Stimulated activated CD4-positive, alpha-beta T cell treated with anti-CD3 and anti-CD28 coated beads, Interleukin-4, amount 100 ng/mL, for 1 hour (primary cell): ENCODE data around the gene GRK1.
"Not testable (repeated sequence)": the region's sequence is repeated elsewhere in the genome, so short reads cannot be mapped to it uniquely, and the experiment has no call there.

Source experiments
- DNase-seq: peaks from one replicate; pipeline ENCODE4 v3.0.0-alpha.2; 2020

GRK1 gene

DNA sequence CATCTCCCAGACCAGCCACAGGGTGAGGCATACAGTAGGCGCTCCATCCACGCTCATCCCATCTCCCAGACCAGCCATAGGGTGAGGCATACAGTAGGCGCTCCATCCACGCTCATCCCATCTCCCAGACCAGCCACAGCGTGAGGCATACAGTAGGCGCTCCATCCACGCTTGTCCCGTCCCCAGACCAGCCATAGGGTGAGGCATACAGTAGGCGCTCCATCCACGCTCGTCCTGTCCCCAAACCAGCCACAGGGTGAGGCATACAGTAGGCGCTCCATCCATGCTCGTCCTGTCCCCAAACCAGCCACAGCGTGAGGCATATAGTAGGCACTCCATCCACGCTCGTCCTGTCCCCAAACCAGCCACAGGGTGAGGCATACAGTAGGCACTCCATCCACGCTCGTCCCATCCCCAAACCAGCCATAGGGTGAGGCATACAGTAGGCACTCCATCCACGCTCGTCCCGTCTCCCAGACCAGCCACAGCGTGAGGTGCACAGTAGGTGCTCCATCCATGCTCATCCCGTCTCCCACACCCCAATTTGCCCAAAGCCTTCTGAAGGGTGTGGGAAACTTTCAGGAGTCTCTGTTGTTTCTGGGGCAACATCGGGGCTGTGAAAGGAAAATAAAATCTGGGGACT is 78.6 kb downstream of the GRK1 start:
- DNase-seq, result not testable (repeated sequence)

DNA sequence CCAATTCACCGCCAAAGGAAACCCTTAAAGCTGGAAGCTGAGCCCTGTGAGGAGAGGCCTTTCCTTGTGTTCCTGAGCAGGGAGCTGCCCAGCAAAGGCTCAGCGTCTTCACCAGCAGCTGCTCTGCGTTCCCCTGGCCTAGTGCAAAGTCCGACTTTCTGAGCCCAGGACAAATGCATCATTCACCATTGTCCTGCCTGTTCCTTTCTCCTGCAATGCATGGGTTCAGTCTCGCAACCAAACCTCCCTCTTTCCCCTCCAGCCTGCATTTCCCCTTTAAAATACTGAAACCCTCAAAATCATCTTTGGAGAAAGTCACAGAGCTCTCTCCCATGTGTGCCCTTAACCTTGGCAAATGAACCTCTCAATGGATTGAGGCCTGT is 79.1 kb downstream of the GRK1 start:
- DNase-seq, result no peak

DNA sequence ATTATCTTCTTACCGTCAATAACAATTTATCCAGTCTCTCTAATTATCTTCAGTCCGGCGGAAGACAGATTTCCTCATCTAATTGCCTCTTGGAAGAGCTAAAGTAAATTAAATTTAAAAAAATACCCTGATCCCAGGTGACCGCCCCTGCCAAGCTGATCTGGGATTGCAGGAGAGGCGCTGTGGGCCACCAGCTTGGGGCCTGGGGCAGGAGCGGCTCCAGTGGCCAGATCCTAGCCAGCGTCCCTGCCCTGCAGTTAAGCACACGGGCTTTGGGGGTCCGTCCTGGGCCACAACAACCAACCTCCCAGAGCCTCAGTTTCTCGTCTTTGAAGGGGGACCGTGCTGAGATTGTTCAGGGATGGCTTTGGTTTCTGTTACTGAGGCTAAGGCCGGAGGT is 79.7 kb downstream of the GRK1 start:
- DNase-seq, result no peak

DNA sequence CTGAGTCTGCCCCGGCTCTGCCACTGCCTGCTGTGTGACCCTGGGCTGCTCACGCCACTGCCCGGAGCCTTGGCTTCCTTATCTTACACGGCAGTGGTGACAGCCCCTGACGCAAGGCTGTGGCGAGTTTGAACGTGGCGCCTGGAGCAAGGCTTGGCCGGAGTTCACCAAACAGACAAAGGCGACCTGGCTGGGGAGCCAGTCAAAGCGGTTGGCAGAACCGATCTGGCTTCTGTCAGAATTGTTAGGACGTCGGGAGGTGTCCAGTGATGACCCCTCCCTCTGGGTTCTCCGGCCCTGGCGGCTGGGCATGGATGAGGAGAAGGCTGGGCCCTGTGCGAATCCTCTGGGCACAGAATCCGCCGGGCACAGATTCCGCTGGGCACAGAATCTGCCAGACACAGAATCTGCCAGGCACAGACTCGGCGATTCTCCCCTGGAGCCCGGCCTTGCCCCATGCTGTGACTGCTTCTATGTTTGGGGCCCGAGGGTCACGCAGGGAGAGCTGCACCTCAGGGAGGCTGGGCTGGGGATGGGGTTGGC is 80.3 kb downstream of the GRK1 start:
- no peak for DNase-seq

DNA sequence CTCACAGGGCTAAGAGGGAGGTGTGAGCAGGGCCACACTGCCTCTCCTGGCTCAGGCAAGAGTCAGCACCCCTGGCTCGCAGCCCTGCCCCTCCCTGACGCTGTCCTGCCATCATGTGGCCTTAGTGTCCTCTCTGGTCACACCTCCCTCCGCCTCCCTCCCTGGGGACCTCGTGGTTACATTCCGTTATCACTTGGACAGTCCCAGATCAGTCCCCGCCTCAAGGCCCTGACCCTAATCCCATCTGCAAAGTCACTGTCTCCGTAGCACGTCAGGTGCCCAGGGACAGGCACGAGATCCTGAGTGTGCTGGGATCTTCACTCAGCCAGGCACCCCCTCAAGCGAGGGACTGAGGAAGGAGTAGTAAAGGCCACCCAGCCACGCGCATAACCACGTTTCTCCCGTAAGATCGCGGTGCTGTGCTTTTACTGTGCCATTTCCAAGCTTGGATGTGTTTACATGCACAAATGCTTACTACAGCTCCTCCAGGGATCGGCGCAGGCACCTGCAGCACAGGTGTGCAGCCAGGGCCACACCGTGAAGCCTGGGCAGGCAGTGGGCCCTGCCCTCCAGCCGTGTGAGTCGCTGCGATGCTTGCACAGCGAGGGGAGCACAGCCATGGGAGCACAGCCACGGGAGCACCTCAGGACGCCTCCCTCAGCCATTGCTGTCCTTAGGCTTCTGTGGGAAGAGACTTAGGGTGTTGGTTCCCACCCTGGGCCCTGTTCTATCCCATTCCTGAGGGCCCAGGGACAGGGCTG is 81.3 kb downstream of the GRK1 start:
- DNase-seq, result no peak

DNA sequence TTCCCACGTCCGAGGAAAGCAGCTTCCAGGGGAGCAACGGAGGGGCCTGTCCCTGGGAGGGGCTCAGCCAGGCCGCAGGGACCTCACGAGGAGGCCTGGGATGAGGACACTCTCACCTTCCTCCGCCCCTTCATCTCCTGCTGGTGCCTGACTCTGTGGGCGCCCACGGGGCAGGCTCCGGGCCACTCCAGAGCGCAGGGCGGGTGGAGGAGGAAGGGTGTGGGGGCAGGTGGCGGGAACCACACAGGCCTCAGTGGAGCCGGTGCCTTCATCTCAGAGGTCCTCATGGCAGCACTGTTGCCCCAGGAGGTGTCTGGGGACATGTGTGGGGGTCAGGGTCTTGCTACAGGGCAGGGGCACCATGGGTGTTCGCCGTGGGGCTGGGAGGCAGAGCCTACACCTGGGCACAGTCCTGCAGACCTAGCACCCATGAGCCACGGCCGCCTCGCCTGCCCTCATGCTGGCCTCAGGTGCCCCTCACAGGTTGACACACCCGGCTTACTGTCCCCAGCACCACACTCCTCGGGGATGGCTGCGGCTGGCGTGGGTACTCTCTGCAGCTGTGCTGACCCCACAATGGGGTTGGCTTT is 81.9 kb downstream of the GRK1 start:
- no peak for DNase-seq

DNA sequence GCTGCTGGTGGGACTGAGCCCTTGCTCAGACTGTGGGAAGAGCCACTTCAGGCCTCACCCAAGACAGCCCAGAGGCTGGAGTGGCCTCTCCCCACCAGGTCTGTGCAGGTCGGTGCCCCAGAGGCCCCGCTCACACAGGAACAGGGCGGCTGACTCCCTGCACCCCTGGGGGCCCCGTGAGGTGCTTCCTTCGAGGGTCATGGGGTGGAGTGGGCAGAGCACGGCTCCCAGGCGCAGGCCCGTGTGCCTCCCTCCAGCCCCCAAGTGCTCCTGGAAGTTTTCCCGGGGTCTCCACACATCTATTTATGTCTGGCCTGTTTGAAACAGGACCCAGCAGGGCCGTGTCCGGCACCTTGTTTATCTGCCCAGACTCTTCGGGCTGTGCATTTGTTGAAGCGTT is 82.5 kb downstream of the GRK1 start:
- DNase-seq, result no peak

DNA sequence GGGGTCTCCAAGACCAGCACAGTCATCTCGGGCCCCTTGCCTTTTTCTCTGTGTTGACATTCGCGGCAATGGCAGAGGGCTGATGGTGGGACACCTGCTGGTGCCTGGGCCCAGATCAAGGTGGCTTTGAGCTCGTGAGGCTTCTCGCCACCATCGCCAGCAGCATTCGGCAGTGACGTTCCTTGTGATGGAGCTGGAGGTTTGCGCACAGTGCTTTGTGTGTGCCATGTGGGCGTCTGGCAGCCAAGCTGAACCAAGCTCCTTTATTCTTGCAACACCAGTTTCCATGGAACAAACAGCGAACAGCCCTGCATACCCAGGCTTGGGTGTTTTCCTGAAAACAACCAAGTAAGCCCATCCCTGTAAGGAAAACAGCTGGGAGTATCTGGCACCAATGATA is 82.9 kb downstream of the GRK1 start:
- no peak for DNase-seq

DNA sequence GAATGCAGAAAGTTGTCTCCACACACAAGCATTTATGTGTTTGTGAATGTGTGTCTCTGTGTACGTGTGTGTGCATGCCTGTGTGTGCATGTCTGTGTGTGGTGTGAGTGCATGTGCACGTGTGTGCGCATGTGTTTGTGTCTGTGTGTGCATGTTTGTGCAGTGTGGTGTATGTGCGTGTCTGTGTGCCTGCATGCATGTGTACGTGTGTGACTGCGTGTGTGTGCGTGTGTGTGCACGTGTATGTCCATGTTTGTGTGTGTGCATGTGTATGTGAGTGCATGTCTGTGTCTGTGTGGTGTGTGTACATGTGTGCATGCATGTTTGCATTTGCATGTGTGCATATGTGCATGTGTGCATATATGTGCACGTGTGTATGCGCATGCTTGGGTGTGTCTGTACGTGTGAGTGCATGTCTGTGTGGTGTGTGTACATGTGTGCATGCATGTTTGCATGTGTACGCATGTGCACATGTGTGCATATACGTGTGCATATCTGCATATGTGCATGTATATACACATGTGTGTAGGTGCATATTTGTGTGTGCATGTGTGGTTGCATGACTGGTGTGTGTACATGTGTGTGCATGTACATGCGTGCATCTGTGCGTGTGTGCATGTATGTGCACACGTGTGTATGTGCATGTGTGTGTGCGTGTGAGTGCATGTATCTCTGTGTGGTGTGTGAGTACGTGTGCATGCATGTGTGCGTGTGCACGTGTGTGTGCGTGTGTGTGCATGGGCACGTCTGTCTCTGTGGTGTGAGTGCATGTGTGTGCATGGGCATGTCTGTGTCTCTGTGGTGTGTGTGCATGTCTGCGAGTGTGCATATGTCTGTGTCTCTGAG is 83.8 kb downstream of the GRK1 start:
- no peak for DNase-seq

DNA sequence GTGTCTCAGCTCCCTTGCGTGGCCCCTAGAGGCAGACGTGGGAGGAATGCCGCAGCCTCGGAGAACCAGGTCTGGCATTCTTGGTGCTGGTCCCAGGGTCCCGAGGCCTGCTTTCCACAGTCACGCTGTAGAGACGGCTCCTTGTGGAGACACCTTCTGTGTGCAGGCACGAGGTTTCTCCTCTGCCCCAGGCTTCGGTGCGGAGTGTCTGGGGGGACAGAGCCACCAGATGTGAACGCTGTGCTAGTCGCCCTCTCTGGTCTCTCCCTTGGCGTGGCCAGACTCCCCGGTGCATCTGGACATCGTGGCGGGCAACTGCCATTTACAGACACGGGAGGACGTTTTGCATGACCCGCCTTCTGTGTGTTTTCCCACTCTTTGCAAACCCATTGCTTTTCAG is 84.5 kb downstream of the GRK1 start:
- DNase-seq, result no peak

DNA sequence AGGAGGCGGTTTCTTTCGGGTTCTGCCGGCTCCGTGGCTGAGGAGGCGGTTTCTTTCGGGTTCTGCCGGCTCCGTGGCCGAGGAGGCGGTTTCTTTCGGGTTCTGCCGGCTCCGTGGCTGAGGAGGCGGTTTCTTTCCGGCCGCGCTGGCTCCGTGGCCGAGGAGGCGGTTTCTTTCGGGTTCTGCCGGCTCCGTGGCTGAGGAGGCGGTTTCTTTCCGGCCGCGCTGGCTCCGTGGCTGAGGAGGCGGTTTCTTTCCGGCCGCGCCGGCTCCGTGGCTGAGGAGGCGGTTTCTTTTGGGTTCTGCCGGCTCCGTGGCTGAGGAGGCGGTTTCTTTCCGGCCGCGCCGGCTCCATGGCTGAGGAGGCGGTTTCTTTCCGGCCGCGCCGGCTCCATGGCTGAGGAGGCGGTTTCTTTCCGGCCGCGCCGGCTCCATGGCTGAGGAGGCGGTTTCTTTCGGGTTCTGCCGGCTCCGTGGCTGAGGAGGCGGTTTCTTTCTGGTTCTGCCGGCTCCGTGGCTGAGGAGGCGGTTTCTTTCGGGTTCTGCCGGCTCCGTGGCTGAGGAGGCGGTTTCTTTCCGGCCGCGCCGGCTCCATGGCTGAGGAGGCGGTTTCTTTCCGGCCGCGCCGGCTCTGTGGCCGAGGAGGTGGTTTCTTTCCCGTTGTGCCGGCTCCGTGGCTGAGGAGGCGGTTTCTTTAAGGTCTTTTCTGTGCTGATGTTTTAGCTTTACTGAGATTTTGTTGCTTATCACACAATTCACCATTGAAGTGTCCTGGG is 85.4 kb downstream of the GRK1 start:
- DNase-seq, result not testable (repeated sequence)

DNA sequence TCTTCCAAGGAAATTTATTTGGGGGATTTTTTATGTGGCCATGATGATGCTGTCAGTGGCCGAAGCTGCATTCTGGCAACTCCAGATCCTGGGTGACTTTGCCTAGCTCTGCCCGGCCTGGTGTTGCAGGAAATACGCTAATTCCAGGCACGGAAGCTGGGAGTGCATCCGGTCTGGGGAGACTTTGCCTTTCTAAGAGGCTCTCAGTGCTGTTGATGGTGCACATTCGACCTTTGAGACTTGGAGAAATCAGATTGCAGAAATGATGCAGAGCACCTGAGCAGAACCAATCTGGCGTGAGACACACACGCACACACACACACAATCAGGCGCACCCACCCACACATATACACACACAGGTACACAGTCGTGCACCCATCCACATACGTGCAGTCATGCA is 86.2 kb downstream of the GRK1 start:
- no peak for DNase-seq

DNA sequence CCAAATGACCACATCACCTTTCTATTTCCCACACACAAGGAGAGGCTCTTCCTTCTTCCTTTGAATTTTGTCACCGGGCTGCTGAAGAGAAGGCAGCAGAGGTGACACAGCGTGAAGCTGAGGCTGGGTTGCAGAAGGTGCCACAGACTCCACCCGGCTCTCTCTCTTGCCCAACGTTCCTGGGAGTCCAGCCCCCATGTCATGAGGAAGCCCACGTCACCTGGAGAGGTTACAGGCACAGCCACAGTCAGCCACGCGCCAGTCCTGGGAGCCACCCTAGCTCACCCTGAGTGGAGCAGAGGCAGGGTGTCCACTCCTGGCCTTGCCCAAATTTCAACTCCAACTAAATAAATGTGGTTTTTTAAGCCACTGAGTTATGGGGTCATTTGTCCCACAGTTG is 87.2 kb downstream of the GRK1 start:
- no peak for DNase-seq

DNA sequence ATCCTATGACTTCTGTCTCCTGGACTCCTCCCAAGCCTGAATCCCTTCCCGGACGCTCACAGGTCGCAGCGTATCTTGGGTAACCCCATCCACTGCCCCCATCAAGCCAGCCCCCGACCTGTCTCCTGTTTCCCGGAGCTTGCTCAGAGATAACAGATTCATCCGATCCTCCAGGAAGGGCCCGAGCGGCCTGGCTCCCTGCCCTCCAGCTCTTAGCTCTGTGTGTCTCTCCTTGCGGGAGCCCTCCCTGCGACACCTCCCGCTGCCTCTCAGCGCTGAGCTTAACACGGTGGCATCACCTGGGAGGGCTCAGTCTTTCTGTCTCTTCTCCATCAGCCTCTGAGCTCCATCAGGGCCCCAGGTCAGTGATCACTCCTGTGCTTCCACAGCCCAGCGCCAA is 87.7 kb downstream of the GRK1 start:
- DNase-seq, result no peak

DNA sequence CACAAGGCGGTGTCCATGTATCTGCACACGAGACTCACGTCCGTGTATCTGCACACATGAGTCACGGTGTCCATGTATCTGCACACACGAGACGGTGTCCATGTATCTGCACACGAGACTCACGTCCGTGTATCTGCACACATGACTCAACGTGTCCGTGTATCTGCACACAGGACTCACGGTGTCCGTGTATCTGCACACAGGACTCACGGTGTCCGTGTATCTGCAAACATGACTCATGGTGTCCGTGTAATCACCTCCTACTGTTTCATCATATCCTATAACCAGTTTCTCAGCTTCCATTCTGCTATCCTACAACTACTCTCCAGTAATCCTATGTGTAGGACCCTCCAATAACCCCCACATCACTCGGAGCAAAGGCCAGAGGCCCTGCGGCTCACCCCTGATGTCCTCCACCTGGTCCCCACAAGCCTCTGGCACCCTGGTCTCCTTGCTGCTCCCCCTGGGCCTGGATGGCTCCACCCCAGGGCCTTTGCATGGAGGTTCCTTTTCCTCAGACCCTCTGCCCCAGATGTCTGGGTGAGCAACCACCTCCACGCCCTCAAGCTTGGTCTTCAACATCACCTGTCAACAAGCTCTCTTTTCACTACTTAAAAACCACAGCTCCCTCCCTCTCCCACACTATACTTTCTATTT is 89.5 kb downstream of the GRK1 start:
- DNase-seq, result no peak

DNA sequence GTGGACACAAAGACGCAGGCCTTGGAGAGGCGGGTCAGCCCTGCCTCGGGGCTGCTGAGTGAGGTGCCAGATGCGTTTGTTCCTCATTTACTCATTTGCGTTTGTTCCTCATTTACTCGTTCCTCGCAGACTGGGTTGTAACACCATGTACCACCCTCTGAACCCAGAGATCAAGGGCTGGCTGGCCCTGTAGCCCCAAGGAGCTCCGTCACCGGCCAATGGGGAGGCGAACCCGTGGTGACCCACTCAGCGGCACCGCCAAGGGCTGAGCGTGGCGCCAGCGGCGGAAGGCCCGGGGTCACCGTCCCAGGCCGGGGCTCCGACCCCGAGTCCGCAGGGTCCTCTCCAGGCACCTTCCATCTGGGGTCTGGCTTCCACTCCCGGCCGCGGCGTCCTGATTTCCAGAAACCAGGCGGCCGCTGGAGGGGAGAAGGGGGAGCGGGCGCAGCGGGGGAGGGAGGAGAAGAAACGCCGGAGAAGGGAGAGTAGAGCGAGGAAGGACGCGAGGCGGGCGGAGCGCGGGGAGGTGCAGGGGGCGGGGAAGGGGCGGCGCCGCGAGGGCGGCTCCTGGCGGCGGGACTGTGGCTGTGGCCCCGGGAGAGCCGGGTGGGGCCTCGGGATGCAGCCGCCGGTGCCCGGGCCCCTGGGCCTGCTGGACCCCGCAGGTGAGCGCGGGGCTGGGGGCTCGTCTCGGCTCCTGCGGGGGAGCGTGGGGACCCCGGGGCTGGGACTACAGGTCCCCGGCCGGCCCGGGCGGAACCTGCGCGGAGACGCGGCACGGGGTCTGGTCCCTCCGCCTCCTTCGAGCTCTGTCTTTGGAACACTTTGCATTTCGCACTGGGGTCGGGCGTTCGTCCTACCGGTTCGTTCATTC is 91.9 kb downstream of the GRK1 start, which contains the start of gene TMEM255B:
Gene TMEM255B, plus strand, starts transcription at position 576 of the 874 bp plus-strand sequence. Its CDS starts 44 bp downstream, at position 620.
- DNase-seq, result peak; percentile 80

DNA sequence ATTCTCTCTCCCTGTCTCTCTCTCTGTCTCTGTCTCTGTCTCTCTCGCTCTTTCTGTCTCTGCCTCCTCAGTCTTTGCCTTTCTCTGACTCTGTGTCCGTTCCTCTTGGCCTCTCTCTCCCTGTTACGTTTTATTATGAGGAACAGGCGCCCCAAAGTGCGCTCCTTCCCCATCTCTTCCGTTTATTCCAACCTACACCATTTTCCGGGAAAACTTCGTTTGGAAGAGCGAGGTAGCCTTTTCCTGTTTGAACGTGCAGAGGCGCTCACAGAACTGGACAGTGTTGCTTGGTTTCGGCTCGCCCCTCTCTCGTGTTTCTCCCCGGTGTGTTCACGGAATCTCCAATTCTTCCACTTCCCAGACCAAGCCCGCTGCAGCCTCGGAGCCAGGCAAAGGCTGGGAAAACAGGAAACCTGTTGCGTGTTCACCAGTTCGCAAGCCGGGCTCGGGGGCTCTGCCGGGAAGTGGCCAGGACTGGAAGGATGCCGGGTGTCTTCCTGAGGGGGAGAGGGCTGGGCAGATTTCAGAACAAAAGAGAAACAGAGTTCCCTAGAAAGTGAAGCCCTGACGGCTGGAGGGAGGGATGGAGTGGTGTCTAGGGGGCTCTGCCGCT is 92.6 kb downstream of the GRK1 start:
- DNase-seq, result no peak

DNA sequence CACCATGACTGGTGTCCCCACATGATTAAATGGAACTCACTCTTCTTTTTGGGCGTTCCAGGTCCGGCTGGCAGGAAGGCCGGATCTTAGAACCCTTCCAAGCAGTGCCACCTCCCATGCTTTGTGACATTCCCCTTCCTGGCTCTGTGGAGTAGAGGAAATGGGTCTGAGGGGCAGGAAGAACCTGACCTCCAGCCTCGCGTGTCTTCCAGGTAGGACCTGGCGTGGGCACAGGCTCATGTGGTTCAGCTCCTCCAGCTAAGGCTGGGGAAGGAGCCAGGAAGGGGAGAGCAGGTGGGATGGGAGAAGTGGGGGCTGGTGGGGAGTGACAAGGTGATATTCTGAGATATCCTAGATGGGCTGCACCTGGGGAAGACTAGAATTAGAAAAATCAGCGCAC is 94.1 kb downstream of the GRK1 start:
- DNase-seq, result no peak

DNA sequence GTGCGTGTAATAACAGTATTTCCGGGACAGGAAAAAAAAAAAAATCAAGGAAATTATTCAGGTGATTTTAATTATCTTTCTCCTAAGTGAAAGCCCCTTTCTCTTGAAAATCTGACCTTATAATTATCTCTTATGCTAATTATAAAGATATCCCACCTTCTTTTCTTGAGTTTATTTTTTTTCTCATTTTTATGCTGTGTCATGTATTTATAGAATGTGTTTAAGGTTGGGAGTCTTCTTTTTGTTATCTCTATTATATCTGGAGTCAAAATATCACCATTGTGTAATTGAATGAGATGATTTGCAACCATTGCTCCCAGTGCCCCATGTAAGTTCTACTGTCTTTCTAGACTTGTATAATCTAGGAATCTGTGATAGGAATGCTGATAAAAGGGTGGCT is 95.1 kb downstream of the GRK1 start:
- no peak for DNase-seq

DNA sequence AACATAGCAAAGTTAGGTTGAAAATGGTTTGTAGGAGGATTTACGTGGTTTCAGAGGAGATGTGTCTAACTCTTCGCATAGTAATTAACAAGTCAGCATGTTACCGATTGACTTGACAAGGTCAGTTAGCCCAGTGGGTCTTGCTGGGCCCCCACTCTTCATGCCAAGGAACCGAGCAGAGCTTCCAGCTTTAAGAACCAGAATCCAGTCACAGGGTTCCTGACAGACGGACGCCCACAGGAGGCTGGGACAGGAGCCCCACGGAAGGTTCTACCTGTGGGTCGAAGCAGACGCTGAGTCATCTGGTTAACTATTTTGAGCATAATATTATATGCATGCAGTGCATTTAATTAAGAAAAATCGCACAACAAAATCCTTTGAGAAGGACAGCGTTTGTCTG is 95.5 kb downstream of the GRK1 start:
- DNase-seq, result no peak
